22Rv1 (cell line): ENCODE results near the gene ACSM5.

Source experiments
- CTCF ChIP-seq: fragments of 450-650 bp; IDR thresholded peaks from 2 replicates; pipeline ENCODE4 v1.5.1; 2017; ENCODE audit warnings: mild to moderate bottlenecking
- ZFX ChIP-seq: fragments of 450-650 bp; IDR thresholded peaks from 2 replicates; pipeline ENCODE4 v1.6.1; 2017; ENCODE audit warnings: antibody characterized with exemption, borderline replicate concordance

- TF ChIP-seq CTCF: no peak
- no peak for TF ChIP-seq ZFX
These were observed 21.6 kb downstream of the ACSM5 start for GRCh38 chr16:20430948-20431347.
